Endothelial cell of umbilical vein (primary cell): ENCODE results near the gene CHD6. TPM values are rescaled to one million over a fixed set of nuclear protein-coding genes. Genes with fewer than 3 reads are reported as not detected.

ENCODE experiments used
- BruUV-seq: library from RNA; stranded (reverse); fragments of 400-500 nt; replicated peaks from 2 replicates; lab custom pipeline; 2021; lab: Mats Ljungman, UMichigan
- CTCF ChIA-PET: fragments of 300-600, 350-600 bp; sonication (Branson Sonifier 250); formaldehyde crosslinking; loops from one replicate; lab custom pipeline; 2021; ENCODE audit warnings: antibody characterized with exemption, inconsistent platforms; lab: Charles Lee
- POLR2A ChIA-PET: fragments of 300-600, 350-600 bp; sonication (Branson Sonifier 250); formaldehyde crosslinking; loops from one replicate; lab custom pipeline; 2021; ENCODE audit warnings: antibody characterized with exemption, inconsistent platforms; lab: Charles Lee
- DNase-seq: peaks from one replicate; pipeline ENCODE4 v3.0.0-alpha.2; 2011; ENCODE audit warnings: low read depth, low spot score
- FAIRE-seq: peaks from 2 replicates; lab custom pipeline; 2011; peaks lifted over from hg19 to GRCh38; lab: Jason Lieb, UNC
- H2AFZ ChIP-seq: 2 replicates; pipeline ENCODE4 v1.6.0; 2012; ENCODE audit warnings: low read depth, low read length, control low read depth, inconsistent platforms
- H3K27ac ChIP-seq: 2 replicates; pipeline ENCODE4 v1.5.1; 2011; ENCODE audit warnings: low read depth, mild to moderate bottlenecking, control low read depth, low read length, moderate library complexity; ENCODE audit not compliant: insufficient read depth
- H3K27me3 ChIP-seq, 2 experiments: 2 replicates each; pipeline versions ENCODE4 v1.6.0 to v1.6.1; 2011; ENCODE audit warnings: low read length in 2 of 2, mixed read lengths in 1 of 2; ENCODE audit not compliant: control insufficient read depth in 2 of 2, insufficient read depth in 2 of 2
- H3K36me3 ChIP-seq, 2 experiments: 2 replicates in 1 of 2; 3 replicates in 1 of 2; pipeline ENCODE4 v1.5.1; 2011; ENCODE audit warnings: low read length in 2 of 2, mild to moderate bottlenecking in 1 of 2, moderate library complexity in 1 of 2; ENCODE audit not compliant: control insufficient read depth in 2 of 2, insufficient read depth in 2 of 2; ENCODE audit errors: extremely low read depth in 1 of 2
- H3K4me1 ChIP-seq: 3 replicates; pipeline ENCODE4 v1.5.1; 2011; ENCODE audit warnings: mild to moderate bottlenecking, low read length; ENCODE audit not compliant: control insufficient read depth, insufficient read depth; ENCODE audit errors: extremely low read depth
- H3K4me2 ChIP-seq: 2 replicates; pipeline ENCODE4 v1.6.1; 2011; ENCODE audit warnings: low read length, control low read depth, mixed read lengths; ENCODE audit not compliant: insufficient read depth
- H3K4me3 ChIP-seq, 3 experiments: fragments of 200-600 bp in 1 of 3; sonication (generic), shearing (Covaris generic) in 1 of 3; replicated peaks in 1 of 3; 2 replicates each; pipeline ENCODE4 v1.5.1; 2011 to 2016; ENCODE audit warnings: control low read depth in 3 of 3, low read length in 3 of 3, mild to moderate bottlenecking in 2 of 3, inconsistent platforms in 1 of 3, low read depth in 1 of 3, moderate library complexity in 1 of 3; ENCODE audit not compliant: insufficient read depth in 1 of 3
- H3K79me2 ChIP-seq: 2 replicates; pipeline ENCODE4 v1.6.0; 2012; ENCODE audit warnings: low read length, inconsistent platforms; ENCODE audit not compliant: control insufficient read depth, insufficient read depth
- H3K9ac ChIP-seq: replicated peaks from 2 replicates; pipeline ENCODE3; 2011; ENCODE audit warnings: low read length, control low read depth; ENCODE audit not compliant: insufficient read depth; ENCODE audit errors: extremely low read depth
- H3K9me1 ChIP-seq: replicated peaks from 3 replicates; pipeline ENCODE4 v1.6.0; 2011; ENCODE audit warnings: mild to moderate bottlenecking, low read length; ENCODE audit not compliant: control insufficient read depth, insufficient read depth; ENCODE audit errors: extremely low read depth
- H3K9me3 ChIP-seq: replicated peaks from 2 replicates; pipeline ENCODE4 v1.5.1; 2012; ENCODE audit warnings: low read length, inconsistent platforms; ENCODE audit not compliant: control insufficient read depth, insufficient read depth
- H4K20me1 ChIP-seq: replicated peaks from 2 replicates; pipeline ENCODE3; 2011; ENCODE audit warnings: mild to moderate bottlenecking, low read length; ENCODE audit not compliant: control insufficient read depth, insufficient read depth; ENCODE audit errors: extremely low read depth
- CTCF ChIP-seq, 2 donors: IDR thresholded peaks; 1 replicate in 1 of 2; 2 replicates in 1 of 2; pipeline ENCODE4 v1.5.1; 2011; ENCODE audit warnings: low read length in 2 of 2, mild to moderate bottlenecking in 2 of 2, moderate library complexity in 2 of 2, control low read depth in 1 of 2, inconsistent platforms in 1 of 2, low read depth in 1 of 2; ENCODE audit not compliant: insufficient read depth in 1 of 2; ENCODE audit errors: extremely low read depth in 1 of 2
- EZH2 ChIP-seq: IDR thresholded peaks from 2 replicates; pipeline ENCODE4 v1.6.1; 2012; ENCODE audit warnings: borderline replicate concordance, low read depth, mild to moderate bottlenecking, moderate library complexity, low read length, inconsistent platforms; ENCODE audit not compliant: severe bottlenecking
- GATA2 ChIP-seq: IDR thresholded peaks from 2 replicates; pipeline ENCODE4 v1.7.0; 2011; ENCODE audit warnings: low read depth, mild to moderate bottlenecking, moderate library complexity, mixed read lengths, low read length; ENCODE audit not compliant: insufficient read length, insufficient read depth
- JUN ChIP-seq: IDR thresholded peaks from 2 replicates; pipeline ENCODE4 v1.6.1; 2011; ENCODE audit warnings: borderline replicate concordance, low read depth; ENCODE audit not compliant: insufficient read length, insufficient read depth
- MAX ChIP-seq: IDR thresholded peaks from 2 replicates; pipeline ENCODE4 v1.6.1; 2011; ENCODE audit not compliant: insufficient read depth, insufficient read length
- dilution Hi-C: fragments of 300-500 bp; cut with MboI; formaldehyde crosslinking; loops from one replicate; pipeline ENCODE4 v1.15.0; 2019; ENCODE audit warnings: low sequenced_read_pairs; ENCODE audit not compliant: extremely low pct_ligation_motif_present
- intact Hi-C: fragments of 100-400 bp; cut with micrococcal nuclease; formaldehyde crosslinking; loops from one replicate; pipeline ENCODE4 v1.10.0; 2022
- polyA plus RNA-seq, 4 experiments: library from polyadenylated mRNA; depleted of rRNA in 3 of 4; stranded (reverse) in 3 of 4; unstranded in 1 of 4; fragments of >200 nt; gene quantifications; 2 replicates each; pipeline versions ENCODE4 v1.2.1 to v1.2.3, GENCODE V29; 2011 to 2012; ENCODE audit warnings: missing spikeins in 1 of 4
- total RNA-seq: library from RNA; stranded (reverse); gene quantifications from 2 replicates; pipeline ENCODE4 v1.2.3, GENCODE V29; 2021

CHD6 gene
- total and polyA plus RNA-seq, 2 donors (not counting 3 experiments of a cell fraction or from before 2014, with no cell fraction given): 7.2 to 33.7 TPM

DNA sequence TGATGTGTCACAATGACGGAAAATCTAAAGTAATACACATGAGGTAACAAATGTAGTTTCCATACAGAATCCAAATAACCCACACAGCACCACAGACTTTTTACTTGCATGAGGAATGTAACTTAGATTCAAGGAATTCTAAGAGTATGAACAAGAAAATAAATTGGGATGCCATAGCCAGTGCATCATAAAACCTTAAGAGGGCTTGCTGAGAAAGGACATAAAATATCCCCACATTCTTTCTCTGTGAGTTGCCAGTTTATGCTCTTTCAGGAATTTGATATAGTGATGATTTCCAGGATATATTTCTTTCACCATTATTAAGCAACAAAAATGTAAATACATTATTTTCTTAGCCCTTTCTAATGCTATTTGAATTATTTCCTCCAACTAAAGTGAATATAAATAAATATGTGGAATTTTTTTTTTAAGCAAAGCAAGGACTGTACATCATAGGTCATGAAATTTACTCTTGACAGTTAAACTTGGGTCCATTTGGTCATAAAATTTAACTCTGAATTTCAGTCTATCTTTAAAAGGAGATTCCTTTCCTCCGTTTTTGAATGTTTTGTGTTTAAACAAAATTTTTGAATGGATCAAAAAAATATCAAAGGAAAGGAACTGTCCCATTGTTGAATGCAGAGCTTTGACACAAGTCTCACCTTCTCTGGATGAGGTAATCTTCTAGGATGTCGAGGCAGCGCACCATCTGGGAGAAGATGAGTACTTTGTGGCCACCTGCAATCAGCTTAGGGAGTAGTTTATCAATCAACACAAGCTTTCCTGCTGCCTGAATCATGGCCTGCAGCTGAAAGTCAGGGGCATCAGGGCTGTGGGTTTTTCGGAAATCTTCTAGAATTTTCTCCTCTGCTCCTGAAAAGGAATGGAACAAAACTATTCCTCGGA lies 135.3 kb downstream of the CHD6 start:
- H3K9ac ChIP-seq: no peak overlapping the region
- peak; percentile 21 for DNase-seq
- H3K4me3 ChIP-seq: no peak overlapping the region
- no peaks in the 10 kb centered on the region for H4K20me1 ChIP-seq
- TF ChIP-seq GATA2: no peak
- TF ChIP-seq CTCF (IDR thresholded peaks at IDR 0.05; ENCODE audit: extremely low read depth in 1 of 2, insufficient read depth in 1 of 2, low read depth in 1 of 2, low read length in 2 of 2): no peak
- TF ChIP-seq JUN: no peak
- TF ChIP-seq EZH2: no peak
- no peak for TF ChIP-seq MAX
- H3K9me3 ChIP-seq: no peaks in the 10 kb centered on the region
- BruUV-seq: no TSS peak
- no peak for FAIRE-seq
- POLR2A ChIA-PET: interaction anchor here (0.7 kb wide), 1 partner anchor 9 kb away, joined by 3 read pairs; no protein-coding TSS in a partner anchor
- H3K4me2 ChIP-seq: no peak overlapping the region
- peaks cover 2 to 8% of the 10 kb centered on the region in 2 experiments for H3K36me3 ChIP-seq
- H3K27ac ChIP-seq: no peak overlapping the region
- CTCF ChIA-PET: interaction anchor here (0.6 kb wide), 1 partner anchor 34 kb away, joined by 3 read pairs; no protein-coding TSS in a partner anchor
- H3K9me1 ChIP-seq: peaks cover 2% of the 10 kb centered on the region
- H3K27me3 ChIP-seq: no peaks in the 10 kb centered on the region
- H3K79me2 ChIP-seq: no peaks in the 10 kb centered on the region
- H2AFZ ChIP-seq: no peak overlapping the region
- intact Hi-C loops: no loop called here
- peaks cover 2% of the 10 kb centered on the region for H3K4me1 ChIP-seq
- dilution Hi-C loops: no loop called here
